HEK293 (cell line): ENCODE results near the gene WNT9B.

ENCODE experiments used
- ATF2 ChIP-seq: fragments of 450-650 bp; formaldehyde crosslinking; IDR thresholded peaks from 2 replicates; pipeline ENCODE4 v1.5.1; 2016; ENCODE audit warnings: missing biosample characterization, missing genetic modification characterization, low read depth
- BCL11B ChIP-seq: fragments of 450-650 bp; formaldehyde crosslinking; IDR thresholded peaks from 2 replicates; pipeline ENCODE4 v1.5.1; 2016; ENCODE audit warnings: low read depth, missing biosample characterization, missing genetic modification characterization
- CTCF ChIP-seq: fragments of 450-650 bp; formaldehyde crosslinking; IDR thresholded peaks from 2 replicates; pipeline ENCODE4 v1.5.1; 2016; ENCODE audit warnings: missing biosample characterization, missing genetic modification characterization
- HOXA7 ChIP-seq: sonication (generic); formaldehyde crosslinking; IDR thresholded peaks from 2 replicates; pipeline ENCODE4 v1.8.1; 2022; ENCODE audit warnings: missing genetic modification reagents, borderline replicate concordance
- PATZ1 ChIP-seq: fragments of 450-650 bp; formaldehyde crosslinking; IDR thresholded peaks from 2 replicates; pipeline ENCODE4 v1.5.1; 2016; ENCODE audit warnings: missing biosample characterization, missing genetic modification characterization
- REST ChIP-seq: fragments of 450-650 bp; formaldehyde crosslinking; IDR thresholded peaks from 2 replicates; pipeline ENCODE4 v1.5.1; 2016; ENCODE audit warnings: missing biosample characterization, missing genetic modification characterization
- SP2 ChIP-seq: fragments of 450-650 bp; formaldehyde crosslinking; IDR thresholded peaks from 2 replicates; pipeline ENCODE4 v1.5.1; 2016; ENCODE audit warnings: missing biosample characterization, missing genetic modification characterization
- YY1 ChIP-seq: fragments of 450-650 bp; formaldehyde crosslinking; IDR thresholded peaks from 2 replicates; pipeline ENCODE4 v1.5.1; 2018; ENCODE audit warnings: missing biosample characterization, missing genetic modification characterization
- ZEB2 ChIP-seq: fragments of 450-650 bp; formaldehyde crosslinking; IDR thresholded peaks from 2 replicates; pipeline ENCODE4 v1.5.1; 2016; ENCODE audit warnings: missing biosample characterization, missing genetic modification characterization
- ZNF416 ChIP-seq: fragments of 450-650 bp; formaldehyde crosslinking; IDR thresholded peaks from 2 replicates; pipeline ENCODE4 v1.5.1; 2016; ENCODE audit warnings: missing biosample characterization, missing genetic modification characterization
- ZNF510 ChIP-seq: fragments of 450-650 bp; formaldehyde crosslinking; IDR thresholded peaks from 2 replicates; pipeline ENCODE4 v1.5.1; 2018; ENCODE audit warnings: mild to moderate bottlenecking, missing genetic modification characterization, missing biosample characterization; ENCODE audit not compliant: insufficient replicate concordance
- ZNF580 ChIP-seq: fragments of 450-650 bp; formaldehyde crosslinking; IDR thresholded peaks from 2 replicates; pipeline ENCODE4 v1.5.1; 2016; ENCODE audit warnings: missing biosample characterization, missing genetic modification characterization
- ZNF629 ChIP-seq: fragments of 450-650 bp; formaldehyde crosslinking; IDR thresholded peaks from 2 replicates; pipeline ENCODE4 v1.5.1; 2017; ENCODE audit warnings: missing biosample characterization, missing genetic modification characterization
- ZNF776 ChIP-seq: fragments of 450-650 bp; formaldehyde crosslinking; IDR thresholded peaks from 2 replicates; pipeline ENCODE4 v1.5.0; 2017; ENCODE audit warnings: missing biosample characterization, missing genetic modification characterization, borderline replicate concordance

- TF ChIP-seq ZEB2 (tag by site-specific recombination) (no peak), CTCF (tag by site-specific recombination) (no peak), ZNF510 (tag by site-specific recombination) (no peak), REST (no peak), HOXA7 (CRISPR knock-in tag) (no peak), ZNF629 (no peak), ATF2 (tag by site-specific recombination) (no peak), SP2 (tag by site-specific recombination) (no peak), ZNF776 (tag by site-specific recombination) (no peak), ZNF416 (tag by site-specific recombination) (no peak), PATZ1 (tag by site-specific recombination) (no peak), YY1 (tag by site-specific recombination) (no peak), ZNF580 (tag by site-specific recombination) (no peak), BCL11B (tag by site-specific recombination) (no peak)
Measured at GRCh38 chr17:46925185-46925868, 73.9 kb downstream of the WNT9B start.
